Measurements from ENCODE around the gene EMILIN1.

EMILIN1 gene

GRCh38 chr2:27091746-27092695 lies 13.6 kb downstream of the EMILIN1 start (continued):
- TF ChIP-seq POU6F1 (CRISPR knock-in tag; IDR thresholded peaks at IDR 0.05; ENCODE audit: borderline replicate concordance, low read depth) (no peak), ZNF8 (CRISPR knock-in tag; IDR thresholded peaks at IDR 0.05) (no peak), CREB5 (CRISPR knock-in tag; IDR thresholded peaks at IDR 0.05; ENCODE audit: low read depth) (no peak)

GRCh38 chr2:27092696-27093429 lies 14.4 kb downstream of the EMILIN1 start:
- ATAC-seq: no peak

GRCh38 chr2:27093430-27094352 lies 15.3 kb downstream of the EMILIN1 start:
- TF ChIP-seq ZNF70 (CRISPR knock-in tag; IDR thresholded peaks at IDR 0.05): no peak
- TF ChIP-seq SNAI2 (CRISPR knock-in tag; IDR thresholded peaks at IDR 0.05): no peak
- TF ChIP-seq CSRNP3 (CRISPR knock-in tag; IDR thresholded peaks at IDR 0.05): no peak
- no peak for ATAC-seq

More at GRCh38 chr2:27092696-27093429, 14.4 kb downstream of the EMILIN1 start:
- TF ChIP-seq ARNTL (CRISPR knock-in tag; IDR thresholded peaks at IDR 0.05; ENCODE audit: borderline replicate concordance, low read depth) (no peak), TSHZ2 (CRISPR knock-in tag; IDR thresholded peaks at IDR 0.05) (no peak), GLIS3 (CRISPR knock-in tag; IDR thresholded peaks at IDR 0.05) (no peak), TCF4 (CRISPR knock-in tag; IDR thresholded peaks at IDR 0.05; ENCODE audit: borderline replicate concordance) (no peak), ZFP3 (CRISPR knock-in tag; IDR thresholded peaks at IDR 0.05) (no peak), CSDC2 (CRISPR knock-in tag; IDR thresholded peaks at IDR 0.05) (no peak), ZFP30 (CRISPR knock-in tag; IDR thresholded peaks at IDR 0.05) (no peak), ZNF70 (CRISPR knock-in tag; IDR thresholded peaks at IDR 0.05) (no peak), PPARA (CRISPR knock-in tag; IDR thresholded peaks at IDR 0.05; ENCODE audit: borderline replicate concordance) (no peak), BACH2 (CRISPR knock-in tag; IDR thresholded peaks at IDR 0.05; ENCODE audit: borderline replicate concordance) (no peak), ESRRG (CRISPR knock-in tag; IDR thresholded peaks at IDR 0.05) (no peak), SNAI2 (CRISPR knock-in tag; IDR thresholded peaks at IDR 0.05) (no peak), ZNF565 (CRISPR knock-in tag; conservative IDR thresholded peaks at IDR 0.05; ENCODE audit: low read depth) (no peak), CSRNP3 (CRISPR knock-in tag; IDR thresholded peaks at IDR 0.05) (no peak), ZNF8 (CRISPR knock-in tag; IDR thresholded peaks at IDR 0.05) (no peak)
